ENCODE results near the gene CCDC146.

The CCDC146 gene

GRCh38 chr7:77338883-77339629, 216.6 kb downstream of the CCDC146 start:
- TF ChIP-seq, protein P1, sequence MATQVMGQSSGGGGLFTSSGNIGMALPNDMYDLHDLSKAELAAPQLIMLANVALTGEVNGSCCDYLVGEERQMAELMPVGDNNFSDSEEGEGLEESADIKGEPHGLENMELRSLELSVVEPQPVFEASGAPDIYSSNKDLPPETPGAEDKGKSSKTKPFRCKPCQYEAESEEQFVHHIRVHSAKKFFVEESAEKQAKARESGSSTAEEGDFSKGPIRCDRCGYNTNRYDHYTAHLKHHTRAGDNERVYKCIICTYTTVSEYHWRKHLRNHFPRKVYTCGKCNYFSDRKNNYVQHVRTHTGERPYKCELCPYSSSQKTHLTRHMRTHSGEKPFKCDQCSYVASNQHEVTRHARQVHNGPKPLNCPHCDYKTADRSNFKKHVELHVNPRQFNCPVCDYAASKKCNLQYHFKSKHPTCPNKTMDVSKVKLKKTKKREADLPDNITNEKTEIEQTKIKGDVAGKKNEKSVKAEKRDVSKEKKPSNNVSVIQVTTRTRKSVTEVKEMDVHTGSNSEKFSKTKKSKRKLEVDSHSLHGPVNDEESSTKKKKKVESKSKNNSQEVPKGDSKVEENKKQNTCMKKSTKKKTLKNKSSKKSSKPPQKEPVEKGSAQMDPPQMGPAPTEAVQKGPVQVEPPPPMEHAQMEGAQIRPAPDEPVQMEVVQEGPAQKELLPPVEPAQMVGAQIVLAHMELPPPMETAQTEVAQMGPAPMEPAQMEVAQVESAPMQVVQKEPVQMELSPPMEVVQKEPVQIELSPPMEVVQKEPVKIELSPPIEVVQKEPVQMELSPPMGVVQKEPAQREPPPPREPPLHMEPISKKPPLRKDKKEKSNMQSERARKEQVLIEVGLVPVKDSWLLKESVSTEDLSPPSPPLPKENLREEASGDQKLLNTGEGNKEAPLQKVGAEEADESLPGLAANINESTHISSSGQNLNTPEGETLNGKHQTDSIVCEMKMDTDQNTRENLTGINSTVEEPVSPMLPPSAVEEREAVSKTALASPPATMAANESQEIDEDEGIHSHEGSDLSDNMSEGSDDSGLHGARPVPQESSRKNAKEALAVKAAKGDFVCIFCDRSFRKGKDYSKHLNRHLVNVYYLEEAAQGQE (IDR thresholded peaks at IDR 0.05; ENCODE audit: insufficient read depth in 1 of 2, low read depth in 2 of 2, low read length in 2 of 2): no peak
- no peak for TF ChIP-seq SIN3A (IDR thresholded peaks at IDR 0.05; ENCODE audit: borderline replicate concordance, insufficient read depth, low read length)

GRCh38 chr7:77339726-77340125, 217.3 kb downstream of the CCDC146 start:
- TF ChIP-seq, protein P1 (IDR thresholded peaks at IDR 0.05; ENCODE audit: insufficient read depth in 1 of 2, low read depth in 2 of 2, low read length in 2 of 2): no peak
- TF ChIP-seq TAF1 (IDR thresholded peaks at IDR 0.05; ENCODE audit: borderline replicate concordance, insufficient read depth, low read length): no peak
- TF ChIP-seq FOXP2 (optimal IDR thresholded peaks at IDR 0.05; ENCODE audit: borderline replicate concordance, extremely low read depth, extremely low read length, insufficient read depth): no peak
- no peak for TF ChIP-seq POLR2AphosphoS5 (IDR thresholded peaks at IDR 0.05; ENCODE audit: low read depth, low read length)
- TF ChIP-seq SIN3A (IDR thresholded peaks at IDR 0.05; ENCODE audit: borderline replicate concordance, insufficient read depth, low read length): no peak
